HCT116 (cell line): Measurements from ENCODE around the gene PNPLA5. TPM values are rescaled to one million over a fixed set of nuclear protein-coding genes. Genes with fewer than 3 reads are reported as not detected.

Experiments used
- ATAC-seq: fragments of 200-7000 bp; cut with Tn5 transposase; 2 replicates; pipeline ENCODE4 v1.9.1; 2020; ENCODE audit warnings: mild to moderate bottlenecking, moderate library complexity
- BruUV-seq: library from RNA; stranded (reverse); fragments of 400-500 nt; replicated peaks from 2 replicates; lab custom pipeline; 2021; lab: Mats Ljungman, UMichigan
- CTCF ChIA-PET: fragments of 300-600 bp; sonication (Branson Sonifier 250); formaldehyde crosslinking; loops from one replicate; lab custom pipeline; 2021; ENCODE audit warnings: antibody characterized with exemption; lab: Charles Lee
- POLR2A ChIA-PET: fragments of 300-600, 350-600 bp; sonication (Branson Sonifier 250); formaldehyde crosslinking; loops from one replicate; lab custom pipeline; 2021; ENCODE audit warnings: antibody characterized with exemption; lab: Charles Lee
- RAD21 ChIA-PET, 2 experiments: fragments of 300-600 bp; sonication (Branson Sonifier 250); formaldehyde crosslinking; loops; one replicate each; lab custom pipeline; 2023; ENCODE audit warnings: low total read pairs in 2 of 2; ENCODE audit not compliant: uncharacterized antibody in 2 of 2, unreplicated experiment in 2 of 2, low non-redundant PET in 1 of 2; lab: Charles Lee
- DNase-seq: peaks from one replicate; pipeline ENCODE4 v3.0.0-alpha.2; 2010; ENCODE audit warnings: low read depth, low spot score
- H2AFZ ChIP-seq: fragments of 200-600 bp; shearing (Covaris generic), sonication (generic); 2 replicates; pipeline ENCODE4 v1.6.1; 2017; ENCODE audit warnings: low read depth, mixed run types, mixed read lengths, antibody characterized with exemption, low read length; ENCODE audit not compliant: poor library complexity, severe bottlenecking
- H3K27ac ChIP-seq: 2 replicates; pipeline ENCODE4 v1.5.1; 2012; ENCODE audit warnings: low read depth, low read length
- H3K27me3 ChIP-seq: fragments of 200-600 bp; sonication (generic); 2 replicates; pipeline ENCODE4 v1.6.1; 2016; ENCODE audit warnings: mixed run types, low read length, mixed read lengths; ENCODE audit not compliant: insufficient read depth
- H3K36me3 ChIP-seq, 2 experiments: fragments of 200-500 bp in 1 of 2; fragments of 200-600 bp in 1 of 2; sonication (Bioruptor generic) in 1 of 2; sonication (generic) in 1 of 2; 2 replicates each; pipeline versions ENCODE4 v1.5.1 to v1.6.1; 2014 to 2016; ENCODE audit warnings: low read length in 2 of 2, inconsistent platforms in 1 of 2, mixed read lengths in 1 of 2, mixed run types in 1 of 2; ENCODE audit not compliant: insufficient read depth in 2 of 2, control insufficient read depth in 1 of 2
- H3K4me1 ChIP-seq, 2 experiments: fragments of 200-600 bp in 1 of 2; sonication (generic) in 1 of 2; 2 replicates each; pipeline versions ENCODE4 v1.5.1 to v1.6.1; 2012 to 2017; ENCODE audit warnings: low read length in 2 of 2, inconsistent platforms in 1 of 2, mild to moderate bottlenecking in 1 of 2, mixed read lengths in 1 of 2, mixed run types in 1 of 2, moderate library complexity in 1 of 2; ENCODE audit not compliant: insufficient read depth in 2 of 2, control insufficient read depth in 1 of 2
- H3K4me2 ChIP-seq: fragments of 200-600 bp; sonication (generic); 2 replicates; pipeline ENCODE4 v1.6.1; 2017; ENCODE audit warnings: mixed run types, low read length, mixed read lengths
- H3K4me3 ChIP-seq, 2 experiments: fragments of 200-600 bp in 1 of 2; sonication (generic) in 1 of 2; replicated peaks in 1 of 2; 2 replicates each; pipeline ENCODE4 v1.5.1; 2011 to 2016; ENCODE audit warnings: low read length in 2 of 2, control low read depth in 1 of 2, low read depth in 1 of 2, mild to moderate bottlenecking in 1 of 2, mixed read lengths in 1 of 2, mixed run types in 1 of 2
- H3K79me2 ChIP-seq: fragments of 200-600 bp; sonication (generic); 2 replicates; pipeline ENCODE4 v1.6.1; 2017; ENCODE audit warnings: mild to moderate bottlenecking, mixed run types, low read length, moderate library complexity, mixed read lengths; ENCODE audit not compliant: insufficient read depth
- H3K9ac ChIP-seq: fragments of 200-600 bp; sonication (generic); 2 replicates; pipeline ENCODE4 v1.6.1; 2016; ENCODE audit warnings: low read length, mixed read lengths
- H3K9me2 ChIP-seq: fragments of 200-600 bp; sonication (generic), shearing (Covaris generic); 2 replicates; pipeline ENCODE4 v1.6.1; 2017; ENCODE audit warnings: mixed run types, mild to moderate bottlenecking, moderate library complexity; ENCODE audit not compliant: insufficient read depth
- H3K9me3 ChIP-seq, 2 experiments: fragments of 200-500 bp in 1 of 2; fragments of 200-600 bp in 1 of 2; sonication (Bioruptor generic) in 1 of 2; sonication (generic) in 1 of 2; 2 replicates each; pipeline ENCODE4 v1.6.1; 2014 to 2017; ENCODE audit warnings: low read length in 2 of 2, mixed read lengths in 2 of 2, inconsistent platforms in 1 of 2, low read depth in 1 of 2, mild to moderate bottlenecking in 1 of 2, mixed run types in 1 of 2, moderate library complexity in 1 of 2; ENCODE audit not compliant: control insufficient read depth in 1 of 2, insufficient read depth in 1 of 2
- H4K20me1 ChIP-seq: fragments of 200-600 bp; sonication (generic), shearing (Covaris generic); 2 replicates; pipeline ENCODE4 v1.6.1; 2017; ENCODE audit warnings: mixed run types, mild to moderate bottlenecking, moderate library complexity; ENCODE audit not compliant: insufficient read depth
- CBX3 ChIP-seq: IDR thresholded peaks from 2 replicates; pipeline ENCODE4 v1.6.1; 2012; ENCODE audit warnings: low read depth
- CTCF ChIP-seq, 3 experiments: fragments of 200-600 bp in 1 of 3; sonication (generic) in 1 of 3; IDR thresholded peaks in 2 of 3; conservative IDR thresholded peaks in 1 of 3; 2 replicates each; pipeline ENCODE4 v1.5.1; 2012 to 2017; ENCODE audit warnings: low read depth in 2 of 3, low read length in 2 of 3, antibody characterized with exemption in 1 of 3, borderline replicate concordance in 1 of 3, control low read depth in 1 of 3, mild to moderate bottlenecking in 1 of 3, mixed read lengths in 1 of 3, mixed run types in 1 of 3, moderate library complexity in 1 of 3; ENCODE audit not compliant: insufficient read depth in 1 of 3
- EGR1 ChIP-seq: IDR thresholded peaks from 2 replicates; pipeline ENCODE4 v1.6.1; 2012; ENCODE audit warnings: low read depth
- ELF1 ChIP-seq: IDR thresholded peaks from 2 replicates; pipeline ENCODE4 v1.6.1; 2012; ENCODE audit warnings: low read depth, borderline replicate concordance
- EZH2 ChIP-seq: fragments of 200-600 bp; sonication (generic); IDR thresholded peaks from 2 replicates; pipeline ENCODE4 v1.6.1; 2017; ENCODE audit warnings: antibody characterized with exemption, mixed run types
- JUND ChIP-seq: IDR thresholded peaks from 2 replicates; pipeline ENCODE4 v1.6.1; 2012
- MAX ChIP-seq: IDR thresholded peaks from 2 replicates; pipeline ENCODE4 v1.6.1; 2012
- POLR2A ChIP-seq: IDR thresholded peaks from 2 replicates; pipeline ENCODE4 v1.7.0; 2011; ENCODE audit warnings: borderline replicate concordance; ENCODE audit not compliant: insufficient read depth, insufficient read length; ENCODE audit errors: extremely low read depth
- POLR2AphosphoS5 ChIP-seq: IDR thresholded peaks from 2 replicates; pipeline ENCODE4 v1.6.1; 2011; ENCODE audit warnings: mild to moderate bottlenecking, low read depth, low read length, moderate library complexity
- SIN3A ChIP-seq: IDR thresholded peaks from 2 replicates; pipeline ENCODE4 v1.6.1; 2012; ENCODE audit warnings: low read depth
- SP1 ChIP-seq: IDR thresholded peaks from 2 replicates; pipeline ENCODE4 v1.6.1; 2012; ENCODE audit warnings: low read depth
- SRF ChIP-seq: IDR thresholded peaks from 2 replicates; pipeline ENCODE4 v1.6.1; 2012; ENCODE audit warnings: low read depth
- ZNF274 ChIP-seq: fragments of 200-500 bp; sonication (Bioruptor generic); IDR thresholded peaks from 2 replicates; pipeline ENCODE4 v1.6.1; 2014; ENCODE audit warnings: mild to moderate bottlenecking, low read depth, low read length, inconsistent platforms
- intact Hi-C: fragments of 100-400 bp; cut with micrococcal nuclease; formaldehyde crosslinking; loops from 2 replicates; pipeline ENCODE4 v1.10.0; 2022
- total RNA-seq: library from RNA; stranded (reverse); gene quantifications from one replicate; pipeline ENCODE4 v1.2.1, GENCODE V29; 2021; ENCODE audit not compliant: unreplicated experiment
- TF ChIP-seq, protein P1 (sequence below): IDR thresholded peaks from 2 replicates; pipeline ENCODE4 v1.6.1; 2012; ENCODE audit warnings: low read depth
- TF ChIP-seq, protein P2 (sequence below): IDR thresholded peaks from 2 replicates; pipeline ENCODE4 v1.6.1; 2012
- TF ChIP-seq, protein P3 (sequence below): IDR thresholded peaks from 2 replicates; pipeline ENCODE4 v1.6.1; 2011; ENCODE audit warnings: mild to moderate bottlenecking, low read length, moderate library complexity; ENCODE audit not compliant: insufficient replicate concordance; ENCODE audit errors: extremely low read depth

The PNPLA5 gene
- total RNA-seq, 1 experiment from 2014 or later: 2.9 TPM

- DNase-seq: no peak
- no peak overlapping the region for H3K4me3 ChIP-seq
- TF ChIP-seq CBX3: no peak
- TF ChIP-seq, protein P1, sequence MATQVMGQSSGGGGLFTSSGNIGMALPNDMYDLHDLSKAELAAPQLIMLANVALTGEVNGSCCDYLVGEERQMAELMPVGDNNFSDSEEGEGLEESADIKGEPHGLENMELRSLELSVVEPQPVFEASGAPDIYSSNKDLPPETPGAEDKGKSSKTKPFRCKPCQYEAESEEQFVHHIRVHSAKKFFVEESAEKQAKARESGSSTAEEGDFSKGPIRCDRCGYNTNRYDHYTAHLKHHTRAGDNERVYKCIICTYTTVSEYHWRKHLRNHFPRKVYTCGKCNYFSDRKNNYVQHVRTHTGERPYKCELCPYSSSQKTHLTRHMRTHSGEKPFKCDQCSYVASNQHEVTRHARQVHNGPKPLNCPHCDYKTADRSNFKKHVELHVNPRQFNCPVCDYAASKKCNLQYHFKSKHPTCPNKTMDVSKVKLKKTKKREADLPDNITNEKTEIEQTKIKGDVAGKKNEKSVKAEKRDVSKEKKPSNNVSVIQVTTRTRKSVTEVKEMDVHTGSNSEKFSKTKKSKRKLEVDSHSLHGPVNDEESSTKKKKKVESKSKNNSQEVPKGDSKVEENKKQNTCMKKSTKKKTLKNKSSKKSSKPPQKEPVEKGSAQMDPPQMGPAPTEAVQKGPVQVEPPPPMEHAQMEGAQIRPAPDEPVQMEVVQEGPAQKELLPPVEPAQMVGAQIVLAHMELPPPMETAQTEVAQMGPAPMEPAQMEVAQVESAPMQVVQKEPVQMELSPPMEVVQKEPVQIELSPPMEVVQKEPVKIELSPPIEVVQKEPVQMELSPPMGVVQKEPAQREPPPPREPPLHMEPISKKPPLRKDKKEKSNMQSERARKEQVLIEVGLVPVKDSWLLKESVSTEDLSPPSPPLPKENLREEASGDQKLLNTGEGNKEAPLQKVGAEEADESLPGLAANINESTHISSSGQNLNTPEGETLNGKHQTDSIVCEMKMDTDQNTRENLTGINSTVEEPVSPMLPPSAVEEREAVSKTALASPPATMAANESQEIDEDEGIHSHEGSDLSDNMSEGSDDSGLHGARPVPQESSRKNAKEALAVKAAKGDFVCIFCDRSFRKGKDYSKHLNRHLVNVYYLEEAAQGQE: no peak
- TF ChIP-seq SRF: no peak
- TF ChIP-seq, protein P2, sequence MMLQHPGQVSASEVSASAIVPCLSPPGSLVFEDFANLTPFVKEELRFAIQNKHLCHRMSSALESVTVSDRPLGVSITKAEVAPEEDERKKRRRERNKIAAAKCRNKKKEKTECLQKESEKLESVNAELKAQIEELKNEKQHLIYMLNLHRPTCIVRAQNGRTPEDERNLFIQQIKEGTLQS: no peak
- TF ChIP-seq POLR2AphosphoS5: no peak
- no peak for TF ChIP-seq CTCF (IDR thresholded peaks at IDR 0.05 in 2 of 3, conservative IDR thresholded peaks at IDR 0.05 in 1 of 3; ENCODE audit: borderline replicate concordance in 1 of 3, insufficient read depth in 1 of 3, low read depth in 2 of 3, low read length in 2 of 3)
- TF ChIP-seq MAX: no peak
- no peak for TF ChIP-seq SIN3A
- TF ChIP-seq SP1: no peak
- TF ChIP-seq POLR2A: no peak
- TF ChIP-seq, protein P3, sequence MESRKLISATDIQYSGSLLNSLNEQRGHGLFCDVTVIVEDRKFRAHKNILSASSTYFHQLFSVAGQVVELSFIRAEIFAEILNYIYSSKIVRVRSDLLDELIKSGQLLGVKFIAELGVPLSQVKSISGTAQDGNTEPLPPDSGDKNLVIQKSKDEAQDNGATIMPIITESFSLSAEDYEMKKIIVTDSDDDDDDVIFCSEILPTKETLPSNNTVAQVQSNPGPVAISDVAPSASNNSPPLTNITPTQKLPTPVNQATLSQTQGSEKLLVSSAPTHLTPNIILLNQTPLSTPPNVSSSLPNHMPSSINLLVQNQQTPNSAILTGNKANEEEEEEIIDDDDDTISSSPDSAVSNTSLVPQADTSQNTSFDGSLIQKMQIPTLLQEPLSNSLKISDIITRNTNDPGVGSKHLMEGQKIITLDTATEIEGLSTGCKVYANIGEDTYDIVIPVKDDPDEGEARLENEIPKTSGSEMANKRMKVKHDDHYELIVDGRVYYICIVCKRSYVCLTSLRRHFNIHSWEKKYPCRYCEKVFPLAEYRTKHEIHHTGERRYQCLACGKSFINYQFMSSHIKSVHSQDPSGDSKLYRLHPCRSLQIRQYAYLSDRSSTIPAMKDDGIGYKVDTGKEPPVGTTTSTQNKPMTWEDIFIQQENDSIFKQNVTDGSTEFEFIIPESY: no peak
- no peak for TF ChIP-seq JUND
- no peak for TF ChIP-seq EZH2
- TF ChIP-seq ZNF274: no peak
- TF ChIP-seq EGR1: no peak
- no peak for TF ChIP-seq ELF1
- TF ChIP-seq, all 23 proteins: peak for 0
- POLR2A ChIA-PET: no interaction called here
- no peak overlapping the region for H3K4me2 ChIP-seq
- no peaks in the 10 kb centered on the region for H3K9me3 ChIP-seq
- intact Hi-C loops: no loop called here
- no peak; the same call in 1 of the 2 replicates for ATAC-seq
- H3K36me3 ChIP-seq: no peaks in the 10 kb centered on the region
- H3K4me1 ChIP-seq: no peaks in the 10 kb centered on the region
- BruUV-seq: no TSS peak
- H3K27ac ChIP-seq: no peak overlapping the region
- no peaks in the 10 kb centered on the region for H3K27me3 ChIP-seq
- H3K79me2 ChIP-seq: peaks cover 4% of the 10 kb centered on the region; the same call in 1 of the 2 replicates
- no peaks in the 10 kb centered on the region for H3K9me2 ChIP-seq
- CTCF ChIA-PET: no interaction called here
- no peaks in the 10 kb centered on the region for H4K20me1 ChIP-seq
- RAD21 ChIA-PET: no interaction called here
- H3K9ac ChIP-seq: no peak overlapping the region
- no peak overlapping the region for H2AFZ ChIP-seq
These were observed 51.4 kb downstream of the PNPLA5 start for GRCh38 chr22:43840431-43840830.
